ENCODE measurements around the gene ADPGK.
"Not testable (repeated sequence)": the region's sequence is repeated elsewhere in the genome, so short reads cannot be mapped to it uniquely, and the experiment has no call there.

Gene ADPGK

GRCh38 chr15:72722071-72722696, 61.4 kb downstream of the ADPGK start:
- TF ChIP-seq ZFX (IDR thresholded peaks at IDR 0.05; ENCODE audit: borderline replicate concordance) (no peak), CTCF (IDR thresholded peaks at IDR 0.05) (peak; percentile 89)
- H3K27ac ChIP-seq = no peak overlapping the region

- not testable (repeated sequence) for H3K27ac ChIP-seq
Measured at GRCh38 chr15:72708551-72709303, 74.8 kb downstream of the ADPGK start.

- no peak overlapping the region for H3K27ac ChIP-seq
- TF ChIP-seq ZFX (IDR thresholded peaks at IDR 0.05; ENCODE audit: borderline replicate concordance) (no peak), CTCF (IDR thresholded peaks at IDR 0.05) (no peak)
Measured at GRCh38 chr15:72706266-72706665, 77.3 kb downstream of the ADPGK start.
